Stimulated activated CD4-positive, alpha-beta T cell treated with anti-CD3 and anti-CD28 coated beads, Interleukin-15, amount 100 ng/mL, for 24 hours (primary cell): ENCODE results near the gene CCL3.
"Not testable (repeated sequence)": the region's sequence is repeated elsewhere in the genome, so short reads cannot be mapped to it uniquely, and the experiment has no call there.

Experiments used
- DNase-seq: peaks from one replicate; pipeline ENCODE4 v3.0.0-alpha.2; 2020

CCL3 gene

GRCh38 chr17:36114971-36115648, 25.2 kb upstream of the CCL3 start:
- not testable (repeated sequence) for DNase-seq

- not testable (repeated sequence) for DNase-seq
Observed at GRCh38 chr17:36113131-36113530, 23.2 kb upstream of the CCL3 start.

- DNase-seq = no peak
Observed at GRCh38 chr17:36112572-36112971, 22.6 kb upstream of the CCL3 start.

- DNase-seq = no peak
Observed at GRCh38 chr17:36111068-36111490, 21.1 kb upstream of the CCL3 start.

- DNase-seq = not testable (repeated sequence)
Observed at GRCh38 chr17:36108265-36108664, 18.3 kb upstream of the CCL3 start.

GRCh38 chr17:36107660-36108059, 17.7 kb upstream of the CCL3 start:
- no peak for DNase-seq

GRCh38 chr17:36106493-36106835, 16.5 kb upstream of the CCL3 start:
- DNase-seq = no peak

- no peak for DNase-seq
Observed at GRCh38 chr17:36105781-36106492, 16.0 kb upstream of the CCL3 start.

GRCh38 chr17:36104701-36105181, 14.8 kb upstream of the CCL3 start:
- DNase-seq = no peak

GRCh38 chr17:36104246-36104645, 14.3 kb upstream of the CCL3 start:
- not testable (repeated sequence) for DNase-seq

- peak; percentile 50 for DNase-seq
Observed at GRCh38 chr17:36103401-36103975, 13.5 kb upstream of the CCL3 start, which contains the start of gene CCL4. TSS of gene CCL4 (plus strand) at chr17:36103827. CDS start at chr17:36103906, 79 bp downstream.

- DNase-seq = not testable (repeated sequence)
Observed at GRCh38 chr17:36099004-36099403, 9.1 kb upstream of the CCL3 start.

GRCh38 chr17:36095992-36096391, 6.0 kb upstream of the CCL3 start:
- DNase-seq = no peak

- DNase-seq = no peak
Observed at GRCh38 chr17:36094746-36095145, 4.8 kb upstream of the CCL3 start.

- DNase-seq = no peak
Observed at GRCh38 chr17:36094232-36094631, 4.3 kb upstream of the CCL3 start.

GRCh38 chr17:36092715-36093114, 2.8 kb upstream of the CCL3 start:
- not testable (repeated sequence) for DNase-seq

GRCh38 chr17:36092230-36092629, 2.3 kb upstream of the CCL3 start:
- peak; percentile 67 for DNase-seq

GRCh38 chr17:36089339-36089865, 541 bp downstream of the CCL3 start:
- no peak for DNase-seq

GRCh38 chr17:36088670-36089338, 1.1 kb downstream of the CCL3 start:
- DNase-seq = no peak

- not testable (repeated sequence) for DNase-seq
Observed at GRCh38 chr17:36087897-36088572, 1.9 kb downstream of the CCL3 start.

GRCh38 chr17:36087471-36087870, 2.5 kb downstream of the CCL3 start:
- not testable (repeated sequence) for DNase-seq

- DNase-seq = no peak
Observed at GRCh38 chr17:36086791-36087190, 3.2 kb downstream of the CCL3 start.
